ENCODE measurements around the gene ITPKC. TPM values are rescaled to one million over a fixed set of nuclear protein-coding genes. Genes with fewer than 3 reads are reported as not detected.
A peak's percentile ranks its signal among the peaks of the same experiment; 100 is the strongest.

The ITPKC gene
- total and polyA plus RNA-seq, 2 of the 13 experiments (the other 11 are each of a cell fraction or from before 2014, with no cell fraction given), result 6.9 to 11.2 TPM

GRCh38 chr19:40721936-40722661 lies 5.2 kb downstream of the ITPKC start (continued):
- no peak for TF ChIP-seq ZNF20 (CRISPR knock-in tag; IDR thresholded peaks at IDR 0.05)

- 0 out of 2 replicates have a peak, but pooled peaks cover 4% of the 10 kb centered on the region for H4K20me1 ChIP-seq (ENCODE audit: insufficient read depth, low read length)
- H3K27me3 ChIP-seq (ENCODE audit: control insufficient read depth in 1 of 2, insufficient read depth in 2 of 2, low read length in 2 of 2), result no peaks in the 10 kb centered on the region
- H3K4me1 ChIP-seq (ENCODE audit: insufficient read depth, low read length), result peaks cover 34% of the 10 kb centered on the region
- DNase-seq (ENCODE audit: low spot score) (no peak), ATAC-seq (no peak), FAIRE-seq (no peak)
- no peak overlapping the region for H2AFZ ChIP-seq (ENCODE audit: low read length)
- TF ChIP-seq CREB3 (CRISPR knock-in tag; IDR thresholded peaks at IDR 0.05) (no peak), ZNF12 (CRISPR knock-in tag; IDR thresholded peaks at IDR 0.05) (peak; percentile 98)
- BruUV-seq (replicated peaks), result no TSS peak
- no peak overlapping the region for H3K4me2 ChIP-seq (ENCODE audit: low read depth, low read length)
- H3K9me3 ChIP-seq (ENCODE audit: low read length), result no peaks in the 10 kb centered on the region
- no peak overlapping the region for H3K27ac ChIP-seq (ENCODE audit: extremely low read length, insufficient read depth, low read length)
- intact Hi-C loops (cut with micrococcal nuclease; ENCODE audit: unreplicated experiment) (no loop called here), in situ Hi-C loops (cut with HindIII; ENCODE audit: extremely low pct_ligation_motif_present, low pct_unique_long_range_greater_than_20kb) (no loop called here)
- no peak overlapping the region for H3K9ac ChIP-seq (ENCODE audit: insufficient read depth, low read depth, low read length)
- WGBS (ENCODE audit: low lambda C conversion rate), result 97% methylated on average over 5 of the region's 5 CpGs
- H3K36me3 ChIP-seq (replicated peaks in 1 of 2; ENCODE audit: control insufficient read depth in 1 of 2, insufficient read depth in 2 of 2, low read length in 2 of 2), result peaks cover 12 to 48% of the 10 kb centered on the region in 2 experiments; a peak in 4 of 5 replicates
- H3K79me2 ChIP-seq (ENCODE audit: insufficient read depth, low read length), result peaks cover 41% of the 10 kb centered on the region
- H3K4me3 ChIP-seq (replicated peaks in 1 of 3; ENCODE audit: insufficient read depth in 1 of 3, low read depth in 2 of 3, low read length in 3 of 3), result no peak overlapping the region
- ChIA-PET POLR2A (no interaction called here), CTCF (ENCODE audit: low intra/inter-chr PET ratio, low total read pairs) (no interaction called here)
Measured at GRCh38 chr19:40723661-40724254, 6.8 kb downstream of the ITPKC start.

- peaks cover 33% of the 10 kb centered on the region for H3K4me1 ChIP-seq (ENCODE audit: insufficient read depth, low read length)
- H2AFZ ChIP-seq (ENCODE audit: low read length), result no peak overlapping the region
- H3K27ac ChIP-seq (ENCODE audit: extremely low read length, insufficient read depth, low read length), result no peak overlapping the region
- WGBS (ENCODE audit: low lambda C conversion rate), result 92% methylated on average over 4 of the region's 4 CpGs
- H3K27me3 ChIP-seq (ENCODE audit: control insufficient read depth in 1 of 2, insufficient read depth in 2 of 2, low read length in 2 of 2), result no peaks in the 10 kb centered on the region
- no peak overlapping the region for H3K4me3 ChIP-seq (replicated peaks in 1 of 3; ENCODE audit: insufficient read depth in 1 of 3, low read depth in 2 of 3, low read length in 3 of 3)
- no peak overlapping the region for H3K9ac ChIP-seq (ENCODE audit: insufficient read depth, low read depth, low read length)
- POLR2A ChIA-PET, result interaction anchor here (0.6 kb wide), 1 partner anchor 30 kb away, joined by 3 read pairs; no protein-coding TSS in a partner anchor
- peaks cover 12 to 52% of the 10 kb centered on the region in 2 experiments; a peak in 4 of 5 replicates for H3K36me3 ChIP-seq (replicated peaks in 1 of 2; ENCODE audit: control insufficient read depth in 1 of 2, insufficient read depth in 2 of 2, low read length in 2 of 2)
- in situ Hi-C loops (cut with HindIII; ENCODE audit: extremely low pct_ligation_motif_present, low pct_unique_long_range_greater_than_20kb), result no loop called here
- DNase-seq (ENCODE audit: low spot score) (no peak), ATAC-seq (no peak), FAIRE-seq (no peak)
- peaks cover 36% of the 10 kb centered on the region for H3K79me2 ChIP-seq (ENCODE audit: insufficient read depth, low read length)
- BruUV-seq (replicated peaks), result no TSS peak
- H3K4me2 ChIP-seq (ENCODE audit: low read depth, low read length), result no peak overlapping the region
- H3K9me3 ChIP-seq (ENCODE audit: low read length), result no peaks in the 10 kb centered on the region
- H4K20me1 ChIP-seq (ENCODE audit: insufficient read depth, low read length), result 0 out of 2 replicates have a peak, but pooled peaks cover 4% of the 10 kb centered on the region
- intact Hi-C loops (cut with micrococcal nuclease; ENCODE audit: unreplicated experiment), result no loop called here
- CTCF ChIA-PET (ENCODE audit: low intra/inter-chr PET ratio, low total read pairs), result no interaction called here
- TF ChIP-seq GFI1 (CRISPR knock-in tag; IDR thresholded peaks at IDR 0.05; ENCODE audit: borderline replicate concordance), result no peak
- no peak for TF ChIP-seq ZSCAN9 (CRISPR knock-in tag; IDR thresholded peaks at IDR 0.05; ENCODE audit: borderline replicate concordance)
- no peak for TF ChIP-seq ZNF225 (CRISPR knock-in tag; IDR thresholded peaks at IDR 0.05)
- no peak for TF ChIP-seq NR1H2 (CRISPR knock-in tag; IDR thresholded peaks at IDR 0.05; ENCODE audit: borderline replicate concordance, low read depth)
- no peak for TF ChIP-seq RBFOX2 (IDR thresholded peaks at IDR 0.05; ENCODE audit: low read depth, low read length)
- no peak for TF ChIP-seq EHMT2 (IDR thresholded peaks at IDR 0.05; ENCODE audit: borderline replicate concordance, low read depth, low read length)
- no peak for TF ChIP-seq SKI (IDR thresholded peaks at IDR 0.05; ENCODE audit: partially characterized antibody)
- no peak for TF ChIP-seq ARID2 (CRISPR knock-in tag; IDR thresholded peaks at IDR 0.05; ENCODE audit: borderline replicate concordance)
- TF ChIP-seq ZBTB46 (CRISPR knock-in tag; IDR thresholded peaks at IDR 0.05; ENCODE audit: borderline replicate concordance), result no peak
- TF ChIP-seq NCOR1 (IDR thresholded peaks at IDR 0.05; ENCODE audit: borderline replicate concordance, low read length), result no peak
- no peak for TF ChIP-seq CHD2 (IDR thresholded peaks at IDR 0.05; ENCODE audit: low read depth, low read length)
Measured at GRCh38 chr19:40724315-40724714, 7.4 kb downstream of the ITPKC start.

Data from HepG2 (cell line).